Measurements from ENCODE around the gene TDRD6. TPM values are rescaled to one million over a fixed set of nuclear protein-coding genes. Genes with fewer than 3 reads are reported as not detected.

Gene TDRD6
- total RNA-seq, 1 experiment from 2014 or later: 0.02 TPM

DNA sequence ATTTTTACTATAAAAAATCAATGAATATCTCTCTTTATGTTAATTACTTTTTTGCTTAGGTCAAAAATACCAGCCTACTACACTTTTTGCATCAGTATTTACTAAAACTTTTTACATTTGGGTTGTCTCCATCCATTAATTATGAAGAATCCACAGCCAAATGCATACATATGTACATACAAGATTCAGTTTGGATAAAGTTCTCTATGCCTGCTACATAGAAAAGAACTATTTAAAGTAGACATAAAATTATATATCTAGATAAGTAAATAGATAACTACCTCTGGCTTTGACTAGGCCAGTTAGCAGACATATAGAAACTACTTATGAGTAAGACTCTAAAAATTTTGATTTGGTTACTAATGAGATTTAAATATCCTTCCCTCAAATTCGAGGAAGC lies 12.3 kb downstream of the TDRD6 start:
- no peak overlapping the region for H3K56ac ChIP-seq (ENCODE audit: insufficient read length, low read depth, low read length)
- no peaks in the 10 kb centered on the region; the same call in 1 of the 2 replicates for H3K27me3 Mint-ChIP-seq (ENCODE audit: low read depth)
- H4K91ac ChIP-seq (ENCODE audit: insufficient read length, low read depth, low read length): no peak overlapping the region
- no peak for DNase-seq
- no peak overlapping the region for H4K5ac ChIP-seq (ENCODE audit: insufficient read length, low read depth, low read length)
- H3K27ac Mint-ChIP-seq: no peak overlapping the region
- H2BK15ac ChIP-seq (ENCODE audit: low read depth, low read length): no peak overlapping the region
- no peak overlapping the region for H3K4me3 Mint-ChIP-seq
- H4K20me1 ChIP-seq (ENCODE audit: control insufficient read depth, insufficient read depth, insufficient read length): no peaks in the 10 kb centered on the region
- no peak overlapping the region for H3T11ph ChIP-seq (ENCODE audit: low read length)
- H2BK120ac ChIP-seq (ENCODE audit: low read depth, low read length, poor library complexity, severe bottlenecking): no peak overlapping the region
- H3K9me3 ChIP-seq (ENCODE audit: control insufficient read depth, low read depth, low read length): no peaks in the 10 kb centered on the region
- H3K23ac ChIP-seq (ENCODE audit: insufficient read length, low read depth, low read length): no peak overlapping the region
- H3K79me2 ChIP-seq (ENCODE audit: insufficient read depth, low read length): no peaks in the 10 kb centered on the region
- H3K27ac ChIP-seq (ENCODE audit: insufficient read length, low read depth, low read length): no peak overlapping the region
- no peak overlapping the region for H3K18ac ChIP-seq (ENCODE audit: insufficient read length, low read depth, low read length)
- TF ChIP-seq, protein P1, sequence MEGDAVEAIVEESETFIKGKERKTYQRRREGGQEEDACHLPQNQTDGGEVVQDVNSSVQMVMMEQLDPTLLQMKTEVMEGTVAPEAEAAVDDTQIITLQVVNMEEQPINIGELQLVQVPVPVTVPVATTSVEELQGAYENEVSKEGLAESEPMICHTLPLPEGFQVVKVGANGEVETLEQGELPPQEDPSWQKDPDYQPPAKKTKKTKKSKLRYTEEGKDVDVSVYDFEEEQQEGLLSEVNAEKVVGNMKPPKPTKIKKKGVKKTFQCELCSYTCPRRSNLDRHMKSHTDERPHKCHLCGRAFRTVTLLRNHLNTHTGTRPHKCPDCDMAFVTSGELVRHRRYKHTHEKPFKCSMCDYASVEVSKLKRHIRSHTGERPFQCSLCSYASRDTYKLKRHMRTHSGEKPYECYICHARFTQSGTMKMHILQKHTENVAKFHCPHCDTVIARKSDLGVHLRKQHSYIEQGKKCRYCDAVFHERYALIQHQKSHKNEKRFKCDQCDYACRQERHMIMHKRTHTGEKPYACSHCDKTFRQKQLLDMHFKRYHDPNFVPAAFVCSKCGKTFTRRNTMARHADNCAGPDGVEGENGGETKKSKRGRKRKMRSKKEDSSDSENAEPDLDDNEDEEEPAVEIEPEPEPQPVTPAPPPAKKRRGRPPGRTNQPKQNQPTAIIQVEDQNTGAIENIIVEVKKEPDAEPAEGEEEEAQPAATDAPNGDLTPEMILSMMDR (conservative IDR thresholded peaks at IDR 0.05): no peak
- H3K14ac ChIP-seq (ENCODE audit: insufficient read depth, low read length): no peak overlapping the region
- H2AK5ac ChIP-seq (ENCODE audit: insufficient read length, low read length): no peak overlapping the region
- no peak overlapping the region for H4K8ac ChIP-seq (replicated peaks; ENCODE audit: insufficient read length, low read depth, low read length)
- H3K9ac ChIP-seq (ENCODE audit: extremely low read depth, insufficient read length, low read length): no peak overlapping the region
- H3K36me3 Mint-ChIP-seq (ENCODE audit: insufficient read depth in 1 of 3, low read depth in 3 of 3): no peaks in the 10 kb centered on the region
- no peaks in the 10 kb centered on the region for H3K27me3 ChIP-seq (ENCODE audit: insufficient read depth, low read length)
- no peak overlapping the region for H3K4me2 ChIP-seq (ENCODE audit: insufficient read depth, insufficient read length, low read length)
- H2BK12ac ChIP-seq (ENCODE audit: insufficient read length, low read depth, low read length): no peak overlapping the region
- no peaks in the 10 kb centered on the region for H3K79me1 ChIP-seq (ENCODE audit: insufficient read depth, low read depth, low read length, poor library complexity, severe bottlenecking)
- H3K23me2 ChIP-seq (ENCODE audit: insufficient read length, low read depth, low read length, poor library complexity, severe bottlenecking): no peaks in the 10 kb centered on the region
- H3K4me1 ChIP-seq (ENCODE audit: insufficient read depth, low read length): no peaks in the 10 kb centered on the region
- H2BK20ac ChIP-seq (ENCODE audit: low read depth, low read length, poor library complexity, severe bottlenecking): no peak overlapping the region
- no peak overlapping the region for H2AFZ ChIP-seq (ENCODE audit: low read length)
- no CpG with 5 or more reads among the region's 1 CpG for WGBS (ENCODE audit: extremely low coverage, insufficient read length, low lambda C conversion rate)
- no peak overlapping the region for H3K4ac ChIP-seq (ENCODE audit: low read depth, low read length)
- no peak overlapping the region for H2BK5ac ChIP-seq (ENCODE audit: insufficient read length, low read length)
- H3K4me1 Mint-ChIP-seq: no peaks in the 10 kb centered on the region
- no peaks in the 10 kb centered on the region for H3K9me3 Mint-ChIP-seq
